HG03139 (cell line): Measurements from ENCODE around the gene SULT1B1.

Experiments used
- ATAC-seq: cut with Tn5 transposase; IDR thresholded peaks from one replicate; pipeline ENCODE4 v1.9.1; 2021; ENCODE audit not compliant: unreplicated experiment

SULT1B1 gene

GRCh38 chr4:69702201-69702600 is 58.2 kb downstream of the SULT1B1 start:
- ATAC-seq = no peak

DNA sequence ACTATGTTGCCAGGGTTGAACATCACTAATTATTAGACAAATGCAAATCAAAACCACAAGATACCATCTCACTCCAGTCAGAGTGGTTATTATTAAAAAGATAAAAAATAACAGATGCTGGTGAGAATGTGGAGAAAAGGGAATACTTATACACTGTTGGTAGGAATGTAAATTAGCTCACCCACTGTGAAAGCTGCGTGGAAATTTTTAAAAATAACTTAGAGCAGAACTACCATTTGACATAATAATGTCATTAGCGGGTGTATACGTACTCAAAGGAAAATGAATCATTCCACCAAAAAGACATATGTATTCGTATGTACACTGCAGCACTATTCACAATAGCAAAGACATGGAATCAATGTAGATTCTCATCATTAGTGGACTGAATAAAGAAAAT is 58.7 kb downstream of the SULT1B1 start:
- no peak for ATAC-seq

DNA sequence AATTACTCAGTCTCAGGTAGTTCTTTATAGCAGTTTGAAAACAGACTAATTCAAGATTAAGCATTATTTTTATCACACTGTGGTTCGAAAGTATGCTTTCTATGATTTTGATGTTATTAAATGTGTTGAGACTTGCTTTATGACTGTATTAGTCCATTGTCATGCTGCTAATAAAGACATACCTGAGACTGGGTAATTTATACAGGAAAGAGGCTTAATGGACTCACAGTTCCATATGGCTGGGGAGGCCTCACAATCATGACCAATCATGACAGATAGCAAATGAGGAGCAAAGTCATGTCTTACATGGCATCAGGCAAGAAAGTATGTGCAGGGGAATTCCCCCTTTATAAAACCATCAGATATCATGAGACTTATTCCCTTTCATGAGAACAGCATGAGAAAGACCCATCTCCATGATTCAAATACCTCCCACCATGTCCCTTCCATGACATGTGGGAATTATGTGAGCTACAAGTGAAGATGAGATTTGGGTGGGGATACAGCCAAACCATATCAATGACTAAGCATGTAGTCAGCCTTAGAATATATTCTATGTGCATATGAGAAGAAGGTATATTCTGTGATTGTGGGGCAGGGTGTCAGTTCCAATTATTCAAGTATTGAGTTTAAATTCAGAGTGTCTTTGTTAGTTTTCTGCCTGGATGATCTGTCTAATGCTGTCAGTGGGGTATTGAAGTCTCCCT is 62.7 kb downstream of the SULT1B1 start:
- ATAC-seq = no peak

- peak; percentile 54 for ATAC-seq
Observed at GRCh38 chr4:69689599-69689998, 70.8 kb downstream of the SULT1B1 start.

GRCh38 chr4:69684804-69685203 is 75.6 kb downstream of the SULT1B1 start:
- no peak for ATAC-seq
